A204.1 (cell line): ENCODE measurements around the gene RNF133.
A peak's percentile ranks its signal among the peaks of the same experiment; 100 is the strongest.
"Not testable (repeated sequence)": the region's sequence is repeated elsewhere in the genome, so short reads cannot be mapped to it uniquely, and the experiment has no call there.

Source experiments
- FAIRE-seq: peaks from 2 replicates; lab custom pipeline; 2012; peaks lifted over from hg19 to GRCh38; lab: Jason Lieb, UNC

Gene RNF133

DNA sequence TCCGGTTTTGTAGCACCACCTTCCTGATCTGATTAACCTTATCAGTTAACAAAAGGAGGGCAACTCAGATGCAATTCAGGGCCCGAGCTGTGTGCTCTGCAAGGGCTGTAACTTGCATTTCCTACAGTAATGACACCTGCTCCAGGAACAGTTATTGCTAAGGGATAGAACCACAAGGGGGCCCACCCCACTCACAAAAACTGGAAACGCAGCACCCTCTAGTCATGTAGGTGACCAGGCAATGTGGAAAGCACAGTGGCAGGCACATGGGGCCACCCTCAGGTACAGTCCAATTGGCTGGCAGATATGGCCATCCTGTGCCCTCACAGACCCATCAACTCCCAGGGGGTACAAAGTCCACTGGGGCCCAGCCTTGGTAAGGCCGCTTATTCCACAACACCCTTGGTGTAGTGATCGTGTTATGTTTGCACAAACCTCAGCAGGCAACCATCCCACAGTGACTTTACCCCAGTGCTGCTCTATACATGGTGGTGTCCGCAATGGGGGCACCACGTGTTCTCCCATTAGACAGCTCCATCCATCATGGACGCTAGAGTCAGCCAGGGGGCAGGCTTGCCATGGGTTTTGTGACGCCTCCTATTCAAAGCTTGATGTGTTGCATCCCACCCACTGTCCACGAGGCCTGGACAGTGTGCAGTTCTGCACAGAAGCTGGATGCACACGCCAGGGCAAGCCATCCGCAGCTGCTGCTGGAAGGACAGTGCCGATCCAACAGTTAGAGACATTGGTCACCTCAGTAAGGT is 9.4 kb downstream of the RNF133 start:
- FAIRE-seq: no peak

- no peak for FAIRE-seq
Measured at GRCh38 chr7:122688400-122688998, 10.4 kb downstream of the RNF133 start.

GRCh38 chr7:122686360-122686878 is 12.5 kb downstream of the RNF133 start:
- no peak for FAIRE-seq

DNA sequence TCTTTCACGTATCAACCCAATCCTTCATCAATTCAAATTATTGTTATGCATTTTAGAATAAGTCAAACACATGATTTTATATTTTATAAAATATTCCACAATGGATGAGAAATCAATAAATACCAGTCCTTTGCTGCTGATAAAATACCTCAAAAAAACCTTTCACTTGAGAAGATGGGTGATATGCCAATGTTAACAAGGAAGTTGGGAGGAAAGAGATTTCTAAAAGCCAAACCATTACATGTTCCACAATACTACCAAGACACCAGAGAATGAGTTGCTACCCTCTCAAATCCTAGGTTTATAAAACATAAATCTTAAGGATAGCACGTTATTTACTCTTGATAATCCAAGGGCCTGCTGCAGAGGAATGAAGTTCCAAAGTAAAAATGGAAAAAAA is 14.4 kb downstream of the RNF133 start:
- FAIRE-seq: peak; percentile 21

- no peak for FAIRE-seq
Measured at GRCh38 chr7:122682815-122683550, 15.9 kb downstream of the RNF133 start.

DNA sequence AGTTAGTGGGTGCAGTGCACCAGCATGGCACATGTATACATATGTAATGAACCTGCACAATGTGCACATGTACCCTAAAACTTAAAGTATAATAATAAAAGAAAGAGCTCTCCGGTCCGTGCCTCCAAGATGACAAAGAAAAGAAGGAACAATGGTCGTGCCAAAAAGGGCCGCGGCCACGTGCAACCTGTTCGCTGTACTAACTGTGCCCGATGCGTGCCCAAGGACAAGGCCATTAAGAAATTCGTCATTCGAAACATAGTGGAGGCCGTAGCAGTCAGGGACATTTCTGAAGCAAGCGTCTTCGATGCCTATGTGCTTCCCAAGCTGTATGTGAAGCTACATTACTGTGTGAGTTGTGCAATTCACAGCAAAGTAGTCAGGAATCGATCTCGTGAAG is 17.7 kb downstream of the RNF133 start:
- FAIRE-seq: not testable (repeated sequence)

GRCh38 chr7:122679813-122680212 is 19.1 kb downstream of the RNF133 start:
- no peak for FAIRE-seq

DNA sequence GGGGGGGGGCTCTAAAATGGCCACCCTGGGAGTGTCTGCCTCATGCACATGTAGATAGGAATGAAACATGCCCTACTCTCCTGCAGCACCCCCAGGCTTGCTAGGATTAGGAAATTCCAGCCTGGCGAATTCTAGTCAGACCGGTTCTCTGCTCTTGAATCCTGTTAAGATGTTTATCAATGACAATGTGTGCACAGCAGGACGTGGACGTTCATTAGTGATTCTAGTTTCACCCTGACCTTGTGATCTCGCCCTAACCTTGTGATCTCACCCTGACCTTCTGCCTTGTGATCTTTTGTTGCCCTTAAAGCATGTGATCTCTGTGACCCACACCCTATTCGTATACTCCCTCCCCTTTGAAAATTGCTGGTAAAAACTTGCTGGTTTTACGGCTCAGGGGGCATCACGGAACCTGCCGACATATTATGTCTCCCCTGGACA is 19.6 kb downstream of the RNF133 start:
- not testable (repeated sequence) for FAIRE-seq

DNA sequence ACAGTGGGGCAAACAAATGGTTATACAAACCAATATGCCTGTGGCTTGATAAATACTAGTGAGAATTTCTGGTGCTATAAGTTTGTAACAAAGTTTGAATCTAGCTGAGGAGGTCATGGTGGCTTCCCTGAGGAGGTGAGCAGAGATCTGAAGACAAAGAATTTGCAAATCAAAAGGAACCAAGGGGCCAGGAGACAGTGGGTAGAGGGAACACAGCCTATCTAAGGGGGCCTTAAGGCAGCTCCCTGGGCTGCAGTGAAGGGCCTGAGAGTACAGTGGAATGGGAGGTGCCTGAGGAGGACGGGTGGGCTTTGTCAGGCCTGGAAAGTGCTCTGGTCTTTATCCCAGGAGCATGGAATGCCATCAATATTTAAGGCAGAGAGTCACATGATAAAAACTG is 21.8 kb downstream of the RNF133 start:
- no peak for FAIRE-seq

- no peak for FAIRE-seq
Measured at GRCh38 chr7:122676466-122676865, 22.5 kb downstream of the RNF133 start.

DNA sequence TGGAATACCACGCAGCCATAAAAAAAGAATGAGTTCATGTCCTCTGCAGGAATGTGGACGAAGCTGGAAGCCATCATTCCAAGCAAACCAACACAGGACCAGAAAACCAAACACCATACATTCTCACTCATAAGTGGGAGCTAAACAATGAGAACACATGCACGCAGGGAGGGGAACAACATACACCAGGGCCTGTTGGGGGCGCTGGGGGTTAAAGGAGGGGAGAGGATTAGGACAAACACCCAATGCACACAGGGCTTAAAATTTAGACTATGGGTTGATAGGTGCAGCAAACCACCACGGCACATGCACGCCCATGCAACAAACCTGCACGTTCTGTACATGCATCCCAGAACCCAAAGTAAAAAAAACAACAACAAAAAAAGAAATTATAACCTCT is 23.3 kb downstream of the RNF133 start:
- no peak for FAIRE-seq

DNA sequence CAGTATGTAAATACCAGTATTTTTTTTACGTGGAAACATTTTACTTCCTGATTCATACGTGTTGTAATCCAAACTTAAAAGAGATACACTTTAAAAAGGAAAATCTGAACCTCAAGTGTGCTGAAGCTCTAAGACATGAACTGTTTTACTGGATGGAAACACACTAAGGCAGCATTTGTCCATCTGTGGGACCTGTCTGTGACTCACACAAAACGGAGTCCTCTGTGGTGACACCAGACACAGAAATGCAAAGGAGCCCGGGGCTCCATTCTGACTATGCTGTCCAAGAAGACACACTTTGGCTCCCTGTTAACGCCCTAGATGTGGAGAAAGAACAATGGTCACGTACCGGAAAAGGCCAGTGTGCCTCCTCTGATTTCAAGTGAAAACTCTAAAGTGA is 23.9 kb downstream of the RNF133 start:
- FAIRE-seq: no peak

GRCh38 chr7:122674502-122674901 is 24.4 kb downstream of the RNF133 start:
- no peak for FAIRE-seq

GRCh38 chr7:122673951-122674350 is 25.0 kb downstream of the RNF133 start:
- FAIRE-seq: no peak

DNA sequence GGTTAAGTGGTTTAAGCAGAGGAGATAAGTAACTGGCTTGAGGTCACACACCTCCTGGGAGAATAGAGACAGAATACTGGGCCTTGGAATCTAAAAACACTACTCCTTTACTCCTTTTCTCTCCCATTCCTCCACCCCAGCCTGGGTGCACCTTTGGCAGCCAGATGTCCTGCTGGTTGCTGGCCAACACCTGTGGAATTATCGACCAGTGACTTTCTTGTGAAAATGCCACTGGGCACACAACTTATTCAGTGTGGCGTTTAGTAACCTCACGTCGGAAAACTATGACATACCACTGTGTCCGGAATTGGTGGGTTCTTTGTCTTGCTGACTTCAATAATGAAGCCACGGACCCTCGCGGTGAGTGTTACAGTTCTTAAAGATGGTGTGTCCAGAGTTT is 26.4 kb downstream of the RNF133 start:
- FAIRE-seq: no peak

DNA sequence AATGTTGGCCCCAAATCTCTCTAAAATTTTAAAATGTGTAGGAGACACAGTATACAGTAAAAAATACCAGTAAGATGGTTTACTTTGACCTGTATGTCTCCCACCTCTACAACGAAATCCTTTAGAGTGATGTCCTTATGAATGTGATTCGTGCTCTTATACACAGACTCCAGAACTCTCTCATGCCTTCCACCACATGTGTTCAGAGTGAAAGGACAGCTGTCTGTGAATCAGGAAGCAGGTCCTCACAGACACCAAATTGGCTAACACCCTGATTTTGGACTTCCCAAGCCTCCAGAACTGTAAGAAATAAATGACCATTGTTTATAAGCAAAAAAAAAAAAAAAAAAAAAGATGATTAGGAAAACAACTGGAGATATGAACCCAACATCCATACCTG is 35.2 kb downstream of the RNF133 start:
- FAIRE-seq: no peak

DNA sequence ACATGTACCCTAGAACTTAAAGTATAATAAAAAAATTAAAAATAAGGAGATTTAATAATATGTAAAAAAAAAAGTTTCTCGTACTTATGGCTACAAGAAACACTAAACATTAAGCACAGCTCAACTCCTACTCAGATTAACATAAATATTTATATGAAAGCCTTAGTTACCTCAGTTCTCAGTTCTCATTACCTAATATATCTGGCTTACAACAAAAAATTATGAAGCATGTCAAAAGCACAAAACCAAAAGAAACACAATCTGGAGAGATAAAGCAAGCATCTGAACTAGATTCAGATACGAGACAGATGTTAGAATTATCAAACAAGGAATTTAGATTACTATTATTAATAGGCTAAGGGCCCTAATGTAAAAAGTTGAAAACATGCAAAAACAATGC is 40.1 kb downstream of the RNF133 start:
- no peak for FAIRE-seq

GRCh38 chr7:122653685-122654084 is 45.2 kb downstream of the RNF133 start:
- FAIRE-seq: no peak

DNA sequence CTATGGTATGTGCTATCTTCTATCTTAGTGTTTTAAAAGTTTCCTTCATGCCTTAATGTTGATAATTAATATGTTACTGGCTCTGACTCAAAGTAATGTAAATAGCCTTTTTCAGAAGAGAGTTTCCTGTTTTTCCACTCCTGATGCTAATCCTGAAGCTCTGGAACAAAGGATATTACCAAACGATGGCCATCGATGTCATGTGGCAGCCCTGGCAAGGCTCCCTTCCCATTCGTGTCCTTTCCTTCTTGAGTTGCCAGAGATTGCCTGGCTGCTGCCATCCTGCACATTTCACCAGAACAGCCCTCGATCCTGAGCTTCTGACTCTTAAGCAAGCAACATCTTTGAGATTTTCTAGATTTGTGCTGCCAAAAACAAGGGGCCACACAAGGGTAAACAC is 46.0 kb downstream of the RNF133 start:
- no peak for FAIRE-seq

- no peak for FAIRE-seq
Measured at GRCh38 chr7:122651451-122651850, 47.5 kb downstream of the RNF133 start.
